Coronary artery (tissue), 2 donors: ENCODE results near the gene ASB13.

Source experiments
- DNase-seq: peaks from one replicate; pipeline ENCODE4 v3.0.0-alpha.2; 2017; ENCODE audit warnings: low spot score
- H3K27ac ChIP-seq, 2 donors: fragments of 200-600 bp; sonication (generic); one replicate each; pipeline ENCODE4 v1.5.1; 2016 to 2019
- H3K4me3 ChIP-seq: fragments of 200-600 bp; sonication (generic); 2 replicates; pipeline ENCODE4 v1.5.1; 2016; ENCODE audit warnings: mild to moderate bottlenecking, moderate library complexity
- TF ChIP-seq, protein P1 (sequence below): fragments of 200-600 bp; sonication (generic); IDR thresholded peaks from one replicate; pipeline ENCODE4 v1.5.1; 2019; ENCODE audit warnings: antibody characterized with exemption

ASB13 gene

DNA sequence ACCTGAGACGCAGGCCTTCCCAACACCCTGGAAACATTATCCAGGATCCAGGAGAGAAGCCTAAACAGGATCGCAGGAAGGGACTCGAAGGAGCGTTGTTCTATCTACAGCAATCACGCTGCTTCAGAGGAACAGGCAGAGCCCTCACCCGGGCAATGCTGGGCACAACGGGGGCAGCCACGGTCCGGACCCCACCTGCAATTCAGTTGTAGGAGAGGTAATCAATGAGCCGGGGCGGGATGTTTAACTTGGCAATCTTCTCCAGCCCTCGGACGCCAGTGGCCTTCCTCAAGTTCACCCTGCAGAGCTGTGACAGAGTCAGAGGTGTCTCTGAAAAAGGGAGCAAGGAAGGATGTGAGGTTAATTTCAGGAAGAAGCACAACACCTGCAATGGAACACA lies 25.9 kb downstream of the ASB13 start:
- Histone ChIP-seq H3K4me3 (no peak overlapping the region), H3K27ac (no peak overlapping the region)
- TF ChIP-seq, protein P1, sequence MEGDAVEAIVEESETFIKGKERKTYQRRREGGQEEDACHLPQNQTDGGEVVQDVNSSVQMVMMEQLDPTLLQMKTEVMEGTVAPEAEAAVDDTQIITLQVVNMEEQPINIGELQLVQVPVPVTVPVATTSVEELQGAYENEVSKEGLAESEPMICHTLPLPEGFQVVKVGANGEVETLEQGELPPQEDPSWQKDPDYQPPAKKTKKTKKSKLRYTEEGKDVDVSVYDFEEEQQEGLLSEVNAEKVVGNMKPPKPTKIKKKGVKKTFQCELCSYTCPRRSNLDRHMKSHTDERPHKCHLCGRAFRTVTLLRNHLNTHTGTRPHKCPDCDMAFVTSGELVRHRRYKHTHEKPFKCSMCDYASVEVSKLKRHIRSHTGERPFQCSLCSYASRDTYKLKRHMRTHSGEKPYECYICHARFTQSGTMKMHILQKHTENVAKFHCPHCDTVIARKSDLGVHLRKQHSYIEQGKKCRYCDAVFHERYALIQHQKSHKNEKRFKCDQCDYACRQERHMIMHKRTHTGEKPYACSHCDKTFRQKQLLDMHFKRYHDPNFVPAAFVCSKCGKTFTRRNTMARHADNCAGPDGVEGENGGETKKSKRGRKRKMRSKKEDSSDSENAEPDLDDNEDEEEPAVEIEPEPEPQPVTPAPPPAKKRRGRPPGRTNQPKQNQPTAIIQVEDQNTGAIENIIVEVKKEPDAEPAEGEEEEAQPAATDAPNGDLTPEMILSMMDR: no peak
- DNase-seq: no peak

DNA sequence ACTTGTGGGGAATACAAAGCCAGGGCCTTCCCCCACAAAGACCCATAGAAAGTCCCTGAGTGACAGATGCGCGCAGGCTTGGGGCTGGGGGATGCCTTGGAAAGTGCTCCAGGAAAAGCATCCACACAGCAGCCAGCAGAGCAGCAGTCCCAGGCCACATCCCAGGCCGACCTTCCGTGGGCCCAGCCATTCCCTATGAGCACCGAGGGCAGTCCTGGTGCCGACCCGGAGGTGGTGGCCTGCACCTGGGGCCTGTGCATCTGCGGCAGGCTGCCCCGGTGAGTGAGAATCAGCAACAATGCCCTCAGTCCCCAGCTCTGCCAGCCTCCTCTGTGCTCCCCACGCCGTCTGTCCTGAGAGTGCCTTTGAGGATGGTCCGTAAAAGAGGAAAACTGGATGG lies 26.4 kb downstream of the ASB13 start:
- no peak for DNase-seq
- TF ChIP-seq, protein P1: no peak
- Histone ChIP-seq H3K27ac (no peak overlapping the region), H3K4me3 (no peak overlapping the region)

DNA sequence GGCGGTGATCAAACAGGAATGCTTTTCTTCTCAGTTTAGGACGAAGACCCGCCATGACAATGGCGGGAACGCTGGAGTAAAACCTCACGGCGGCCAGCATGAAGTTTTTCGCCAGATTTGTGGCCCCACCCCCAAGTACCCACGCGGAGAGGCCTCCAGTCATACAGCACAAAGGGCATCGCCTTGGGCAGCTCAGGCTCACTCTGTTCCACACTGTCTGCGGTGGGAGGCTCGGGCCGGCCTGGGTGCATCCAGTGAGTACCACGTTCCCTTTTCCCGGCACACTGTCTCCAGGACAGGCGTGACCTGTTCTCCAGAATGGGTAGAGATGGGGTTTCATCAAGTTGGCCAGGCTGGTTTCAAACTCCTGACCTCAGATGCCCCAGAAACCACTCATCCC lies 27.3 kb downstream of the ASB13 start:
- Histone ChIP-seq H3K4me3 (no peak overlapping the region), H3K27ac (no peak overlapping the region)
- DNase-seq: no peak
- TF ChIP-seq, protein P1: no peak

DNA sequence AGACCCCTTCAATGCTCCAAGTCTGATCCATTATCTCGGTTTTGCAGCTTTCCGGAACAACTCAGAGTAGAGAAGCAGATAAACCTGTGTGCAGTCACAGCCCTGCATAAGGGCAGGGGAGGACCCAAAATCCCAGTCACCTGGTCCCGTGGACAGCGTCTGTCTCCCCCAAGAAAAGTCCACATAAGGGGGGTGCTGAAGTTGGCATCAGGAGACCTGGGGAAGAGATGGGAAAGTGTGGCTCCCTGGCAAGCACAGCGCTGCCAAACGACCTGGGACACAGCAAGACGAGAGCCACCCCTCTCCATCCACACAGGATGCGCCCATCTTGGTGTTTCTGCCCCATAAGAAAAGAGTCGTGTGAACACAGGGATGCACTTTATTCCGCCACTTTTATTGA lies 27.9 kb downstream of the ASB13 start:
- H3K4me3 ChIP-seq: no peak overlapping the region
- TF ChIP-seq, protein P1: no peak
- no peak for DNase-seq
- no peak overlapping the region for H3K27ac ChIP-seq

DNA sequence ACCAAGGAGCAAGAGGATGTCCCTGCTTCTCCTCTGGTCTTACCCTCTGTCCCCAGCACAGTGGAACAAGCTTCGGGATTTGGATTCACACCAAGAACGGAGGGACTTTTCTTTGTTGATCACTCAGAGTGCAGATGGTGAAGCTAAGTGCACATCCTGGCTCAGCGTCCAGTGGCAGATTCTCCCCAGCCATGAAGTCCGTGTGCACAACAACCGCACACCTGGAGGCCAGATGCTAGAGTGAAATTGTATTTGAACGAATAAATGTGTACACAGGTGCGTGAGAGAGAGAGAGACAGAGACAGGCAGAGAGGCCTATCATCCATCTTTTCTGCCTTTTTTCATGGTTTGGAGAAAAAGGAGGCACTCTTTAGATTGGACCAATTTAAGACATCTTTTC lies 31.5 kb downstream of the ASB13 start:
- TF ChIP-seq, protein P1: no peak
- Histone ChIP-seq H3K4me3 (no peak overlapping the region), H3K27ac (no peak overlapping the region)
- DNase-seq: no peak

DNA sequence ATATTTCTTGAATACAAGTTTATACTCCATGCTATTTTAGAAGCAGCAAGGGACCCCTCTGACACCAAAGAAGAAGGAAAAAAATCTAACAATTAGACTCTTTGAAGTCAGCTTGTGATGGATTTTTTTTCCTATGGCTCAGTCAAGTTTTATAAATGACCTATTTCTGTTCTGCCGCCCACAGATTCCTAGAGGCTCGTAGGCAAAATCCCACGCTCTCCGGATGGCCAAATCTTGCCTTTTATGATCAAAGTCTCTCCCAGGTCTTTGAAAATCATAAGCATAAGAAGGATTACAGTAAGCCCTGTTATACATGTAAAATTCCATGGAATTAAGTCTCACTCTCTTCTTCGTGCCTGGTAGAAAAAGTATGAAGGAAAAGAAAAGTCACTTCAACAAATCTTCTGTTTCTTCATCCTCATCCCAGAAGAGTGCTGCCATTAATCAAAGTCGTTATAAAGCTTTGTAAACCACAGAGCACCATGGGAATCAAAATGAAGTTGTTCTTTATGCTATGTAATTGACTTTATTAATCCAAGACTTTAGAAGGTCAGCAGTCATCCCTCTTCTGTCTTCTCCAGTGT lies 33.1 kb downstream of the ASB13 start:
- H3K27ac ChIP-seq: peak overlapping the region; percentile 51 to 87
- no peak overlapping the region for H3K4me3 ChIP-seq
- no peak for DNase-seq
- TF ChIP-seq, protein P1: no peak

DNA sequence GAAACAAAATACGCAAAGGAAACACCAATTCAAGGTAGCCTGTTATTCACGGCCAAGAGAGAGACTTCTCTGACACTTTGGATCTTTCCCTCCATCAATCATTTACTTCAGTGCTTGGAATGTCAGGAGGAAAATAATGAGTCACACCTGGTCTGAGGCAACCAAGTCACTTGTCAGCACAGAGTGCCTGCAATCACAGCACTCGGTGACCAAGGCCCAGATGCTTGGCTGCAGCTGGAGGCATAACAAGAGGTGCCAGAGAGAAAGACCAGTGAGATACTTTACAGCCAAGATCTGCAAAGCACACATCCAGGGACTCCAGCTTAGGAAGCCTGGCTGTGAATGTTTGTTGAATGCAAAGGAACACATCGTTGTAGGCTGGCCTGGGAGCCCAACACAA lies 33.9 kb downstream of the ASB13 start:
- Histone ChIP-seq H3K27ac (peak overlapping the region; percentile 52 to 87), H3K4me3 (no peak overlapping the region)
- no peak for DNase-seq
- TF ChIP-seq, protein P1: no peak
